Fibroblast of skin of left biceps (primary cell): ENCODE results near the gene EFNA3.

Experiments
- DNase-seq, 2 experiments: peaks; one replicate each; pipeline ENCODE4 v3.0.0-alpha.2; 2013; ENCODE audit warnings: low read depth in 2 of 2

The EFNA3 gene

GRCh38 chr1:155066777-155067176 is 11.9 kb upstream of the EFNA3 start:
- no peak for DNase-seq

- DNase-seq = no peak
These were observed 10.0 kb upstream of the EFNA3 start for GRCh38 chr1:155068599-155068998.

- DNase-seq = no peak
These were observed 9.0 kb upstream of the EFNA3 start for GRCh38 chr1:155069551-155070157.

GRCh38 chr1:155070158-155070621 is 8.4 kb upstream of the EFNA3 start:
- DNase-seq = no peak

- no peak for DNase-seq
These were observed 7.7 kb upstream of the EFNA3 start for GRCh38 chr1:155070721-155071569.

- no peak for DNase-seq
These were observed 6.9 kb upstream of the EFNA3 start for GRCh38 chr1:155071701-155072100.

- DNase-seq = no peak
These were observed 5.9 kb upstream of the EFNA3 start for GRCh38 chr1:155072531-155073289.

- DNase-seq = no peak
These were observed 5.0 kb upstream of the EFNA3 start for GRCh38 chr1:155073377-155074242.

GRCh38 chr1:155075535-155075934 is 3.1 kb upstream of the EFNA3 start:
- no peak for DNase-seq

GRCh38 chr1:155076371-155076770 is 2.3 kb upstream of the EFNA3 start:
- no peak for DNase-seq

GRCh38 chr1:155077346-155077745 is 1.3 kb upstream of the EFNA3 start:
- no peak for DNase-seq

GRCh38 chr1:155077758-155078445 is 735 bp upstream of the EFNA3 start:
- DNase-seq = no peak

- no peak for DNase-seq
These were observed 511 bp downstream of the EFNA3 start for GRCh38 chr1:155079210-155079486.

- DNase-seq = no peak
These were observed 1.1 kb downstream of the EFNA3 start for GRCh38 chr1:155079487-155080311.

GRCh38 chr1:155080312-155081228 is 1.9 kb downstream of the EFNA3 start:
- DNase-seq = no peak

GRCh38 chr1:155081472-155082300 is 3.0 kb downstream of the EFNA3 start:
- no peak for DNase-seq

GRCh38 chr1:155082301-155083051 is 3.8 kb downstream of the EFNA3 start:
- DNase-seq = no peak
